Measurements from ENCODE around the gene MBOAT7.

- TF ChIP-seq CTCF (optimal IDR thresholded peaks at IDR 0.05 in 1 of 3, IDR thresholded peaks at IDR 0.05 in 1 of 3, conservative IDR thresholded peaks at IDR 0.05 in 1 of 3; ENCODE audit: extremely low read depth in 1 of 3, insufficient read depth in 2 of 3, low read length in 3 of 3) = no peak
- TF ChIP-seq EZH2 (IDR thresholded peaks at IDR 0.05; ENCODE audit: low read length) = no peak
Measured at GRCh38 chr19:54191011-54191810, 1.8 kb upstream of the MBOAT7 start, which contains the start of gene TSEN34.

Measured in keratinocyte (primary cell).